Measurements from ENCODE around the gene CRYL1.

Gene CRYL1

DNA sequence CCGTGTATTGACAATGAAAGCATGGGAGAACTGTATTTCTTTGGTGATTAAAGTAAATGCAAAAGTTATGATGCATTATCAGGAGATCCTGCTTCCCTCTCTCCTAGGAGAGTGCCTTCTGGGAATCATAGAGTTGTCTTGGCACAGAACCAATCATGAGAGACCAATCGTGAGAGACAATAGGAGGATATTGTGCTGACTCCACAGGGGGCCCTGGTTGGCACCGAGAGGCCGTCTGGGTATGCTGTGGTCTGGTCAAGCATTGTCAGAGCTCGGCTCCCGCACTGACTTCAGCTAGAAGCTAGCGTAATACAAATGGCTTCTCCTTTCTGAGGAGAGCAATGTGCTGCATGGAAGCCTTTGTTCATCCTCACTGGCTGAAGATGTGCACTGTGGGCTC is 162.1 kb downstream of the CRYL1 start:
- DNase-seq, result peak; percentile 63

GRCh38 chr13:20363172-20363571 is 162.5 kb downstream of the CRYL1 start:
- DNase-seq, result no peak

DNA sequence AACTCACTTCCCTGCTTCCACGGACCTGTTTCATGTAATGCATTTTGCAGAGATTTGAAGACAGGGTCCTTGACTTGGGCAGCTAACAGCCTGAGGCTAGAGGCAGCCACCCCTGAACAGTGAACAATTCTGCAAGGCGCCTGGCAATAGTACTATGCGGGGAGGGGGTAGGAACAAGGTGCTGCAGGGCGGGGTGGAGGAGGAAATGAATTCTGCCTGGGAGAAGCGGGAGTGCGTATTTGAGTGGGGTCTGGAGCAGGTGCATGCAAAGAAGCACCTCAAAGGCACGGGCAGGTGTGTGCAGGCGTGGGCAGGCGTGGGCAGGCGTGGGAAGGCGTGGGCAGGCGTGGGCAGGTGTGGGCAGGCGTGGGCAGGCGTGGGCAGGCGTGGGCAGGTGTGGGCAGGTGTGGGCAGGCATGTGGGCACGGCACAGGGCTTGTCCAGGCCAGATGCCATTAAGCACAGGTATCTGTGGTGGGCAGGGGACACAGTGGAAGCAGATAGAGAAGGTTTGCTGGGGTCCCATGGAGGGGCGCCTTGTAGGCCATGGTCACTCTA is 163.1 kb downstream of the CRYL1 start:
- no peak for DNase-seq

DNA sequence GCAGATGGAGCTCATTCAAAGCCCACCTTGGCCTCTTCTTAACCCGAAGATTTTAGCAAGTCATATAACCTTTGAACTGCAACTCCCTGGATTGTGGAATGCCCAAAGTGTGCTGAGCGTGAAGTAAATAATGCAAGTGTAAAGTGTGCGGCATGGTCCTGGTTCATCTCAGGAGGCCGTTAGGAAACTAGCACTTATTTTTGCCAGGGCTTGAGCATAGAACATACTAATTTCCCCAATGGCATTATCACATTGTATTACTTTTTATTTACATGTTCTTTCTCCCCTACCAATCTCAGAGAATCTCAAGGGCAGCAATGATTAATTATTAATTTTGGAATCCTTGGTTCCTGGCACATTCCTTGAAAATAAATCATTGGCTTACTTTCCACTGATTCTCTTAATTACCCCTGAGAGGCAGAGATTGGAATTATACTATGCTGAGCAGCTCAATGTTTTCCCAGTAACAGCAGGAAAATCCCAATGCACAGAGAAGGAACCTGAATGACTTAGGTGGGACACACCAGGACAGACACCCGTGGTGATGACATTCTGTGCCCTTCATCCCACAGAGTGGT is 164.7 kb downstream of the CRYL1 start:
- DNase-seq, result peak; percentile 42

DNA sequence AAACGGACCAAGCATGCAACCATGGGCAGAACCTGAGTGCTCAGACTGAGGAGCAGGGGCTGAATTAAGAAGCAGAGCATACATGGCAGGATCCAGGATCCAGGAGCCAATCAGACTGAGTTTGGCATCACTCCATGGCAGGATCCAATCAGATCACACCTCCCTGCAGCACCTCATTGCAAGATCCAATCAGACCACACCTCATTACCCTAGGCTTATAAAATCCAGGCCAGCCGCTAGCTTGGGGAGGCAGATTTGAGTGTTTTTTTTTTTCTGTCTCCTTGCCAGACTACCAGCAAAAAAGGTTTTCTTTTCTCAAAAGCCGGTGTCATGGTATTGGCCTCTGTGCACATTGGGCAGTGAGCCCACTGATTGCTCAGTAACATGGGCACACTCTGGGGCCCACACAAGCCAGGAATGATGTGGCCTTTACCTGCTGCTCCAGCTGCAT is 165.6 kb downstream of the CRYL1 start:
- DNase-seq, result peak; percentile 63

- peak; percentile 99 for DNase-seq
Measured at GRCh38 chr13:20359335-20359734, 166.3 kb downstream of the CRYL1 start.

GRCh38 chr13:20358022-20358421 is 167.6 kb downstream of the CRYL1 start:
- no peak for DNase-seq

GRCh38 chr13:20356444-20356843 is 169.2 kb downstream of the CRYL1 start:
- DNase-seq, result no peak

- DNase-seq, result no peak
Measured at GRCh38 chr13:20354722-20355121, 170.9 kb downstream of the CRYL1 start.

GRCh38 chr13:20353973-20354372 is 171.7 kb downstream of the CRYL1 start:
- peak; percentile 50 for DNase-seq

Data from fibroblast of skin of back (primary cell).